GM19239 (cell line): ENCODE measurements around the gene RAB44.

Experiments used
- DNase-seq: peaks from one replicate; pipeline ENCODE4 v3.0.0; 2011; ENCODE audit warnings: low spot score; ENCODE audit not compliant: insufficient read length
- FAIRE-seq: peaks from 2 replicates; lab custom pipeline; 2011; peaks lifted over from hg19 to GRCh38; lab: Jason Lieb, UNC

Gene RAB44

GRCh38 chr6:36668591-36668990, 29.0 kb upstream of the RAB44 start:
- FAIRE-seq, result no peak
- no peak for DNase-seq

DNA sequence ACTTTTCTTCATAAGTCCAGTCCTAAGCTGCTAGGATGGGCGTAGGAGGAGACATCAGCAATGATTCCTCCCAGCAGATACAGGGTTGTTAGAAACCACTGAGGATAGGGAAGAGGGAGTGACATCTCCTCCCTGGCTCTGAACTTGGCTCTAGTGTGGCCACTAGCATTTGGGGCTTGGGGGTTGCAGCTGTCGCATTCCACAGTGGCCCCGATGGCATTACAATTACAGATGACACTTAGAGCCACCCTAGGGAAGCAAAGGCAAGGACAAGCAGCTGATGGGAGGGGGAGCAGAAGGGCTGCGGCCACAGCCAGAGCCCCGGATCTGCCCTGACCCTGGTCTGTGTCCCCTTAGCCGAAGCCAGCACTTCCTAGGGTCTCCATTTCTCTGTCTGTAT, 28.6 kb upstream of the RAB44 start:
- DNase-seq, result no peak
- FAIRE-seq, result no peak

- FAIRE-seq, result no peak
Measured at GRCh38 chr6:36670271-36670670, 27.4 kb upstream of the RAB44 start.

GRCh38 chr6:36671687-36672375, 25.8 kb upstream of the RAB44 start:
- FAIRE-seq, result no peak
- DNase-seq, result no peak

More at GRCh38 chr6:36670271-36670670, 27.4 kb upstream of the RAB44 start:
- DNase-seq, result no peak

DNA sequence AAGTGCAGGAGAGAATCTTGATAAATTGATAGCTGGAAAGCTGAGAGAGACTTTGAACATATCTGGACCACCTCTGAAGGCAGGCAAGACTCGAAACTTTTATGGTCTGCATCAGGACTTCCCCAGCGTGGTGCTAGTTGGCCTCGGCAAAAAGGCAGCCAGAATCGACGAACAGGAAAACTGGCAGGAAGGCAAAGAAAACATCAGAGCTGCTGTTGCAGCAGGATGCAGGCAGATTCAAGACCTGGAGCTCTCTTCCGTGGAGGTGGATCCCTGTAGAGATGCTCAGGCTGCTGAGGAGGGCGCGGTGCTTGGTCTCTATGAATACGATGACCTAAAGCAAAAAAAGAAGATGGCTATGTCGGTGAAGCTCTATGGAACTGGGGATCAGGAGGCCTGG, 23.7 kb upstream of the RAB44 start:
- FAIRE-seq, result no peak
- no peak for DNase-seq

DNA sequence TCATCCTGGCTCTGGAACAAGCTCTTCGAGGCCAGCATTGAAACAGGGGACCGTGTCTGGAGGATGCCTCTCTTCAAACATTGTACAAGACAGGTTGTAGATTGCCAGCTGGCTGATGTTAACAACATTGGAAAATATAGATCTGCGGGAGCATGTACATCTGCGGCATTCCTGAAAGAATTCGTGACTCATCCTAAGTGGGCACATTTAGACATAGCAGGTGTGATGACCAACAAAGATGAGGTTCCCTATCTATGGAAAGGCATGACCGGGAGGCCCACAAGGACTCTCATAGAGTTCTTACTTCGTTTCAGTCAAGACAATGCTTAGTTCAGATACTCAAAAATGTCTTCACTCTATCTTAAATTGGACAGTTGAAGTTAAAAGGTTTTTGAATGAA, 22.7 kb upstream of the RAB44 start:
- FAIRE-seq (no peak), DNase-seq (no peak)

DNA sequence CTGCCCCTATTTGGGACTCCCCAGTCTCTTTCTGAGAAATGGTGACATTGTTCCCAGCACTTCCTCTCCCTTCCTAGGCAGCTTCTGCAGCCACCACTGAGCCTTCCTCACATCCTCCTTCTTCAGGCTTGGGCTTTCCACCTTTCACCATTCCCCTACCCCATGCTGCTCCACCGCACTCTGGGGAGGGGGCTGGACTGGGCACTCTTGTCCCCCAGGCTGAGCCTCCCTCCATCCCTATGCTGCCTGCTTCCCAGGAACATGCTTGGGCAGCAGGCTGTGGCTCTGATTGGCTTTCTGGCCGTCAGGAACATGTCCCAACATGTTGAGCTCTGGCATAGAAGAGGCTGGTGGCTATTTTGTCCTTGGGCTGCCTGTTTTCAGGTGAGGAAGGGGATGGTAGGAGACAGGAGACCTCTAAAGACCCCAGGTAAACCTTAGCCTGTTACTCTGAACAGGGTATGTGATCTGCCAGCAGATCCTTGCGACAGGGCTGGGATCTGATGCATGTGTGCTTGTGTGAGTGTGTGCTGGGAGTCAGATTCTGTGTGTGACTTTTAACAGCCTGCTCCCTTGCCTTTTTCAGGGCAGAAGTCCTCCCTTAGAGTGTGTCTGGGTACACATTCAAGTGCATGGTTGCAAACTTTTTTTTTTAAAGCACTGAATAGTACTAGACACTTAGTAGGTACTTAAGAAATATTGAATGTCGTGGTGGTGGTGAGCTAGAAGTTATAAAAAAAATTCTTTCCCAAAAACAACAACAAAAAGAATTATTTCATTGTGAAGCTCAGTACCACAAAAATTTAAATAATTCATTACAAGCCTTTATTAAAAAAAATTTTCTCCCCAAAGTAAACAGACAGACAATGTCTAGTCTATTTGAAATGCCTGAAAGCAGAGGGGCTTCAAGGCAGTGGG, 21.2 kb upstream of the RAB44 start:
- DNase-seq, result no peak
- FAIRE-seq, result peak; percentile 71

GRCh38 chr6:36677059-36677749, 20.4 kb upstream of the RAB44 start:
- no peak for FAIRE-seq
- DNase-seq, result no peak

GRCh38 chr6:36677753-36678487, 19.7 kb upstream of the RAB44 start:
- DNase-seq, result no peak
- no peak for FAIRE-seq

DNA sequence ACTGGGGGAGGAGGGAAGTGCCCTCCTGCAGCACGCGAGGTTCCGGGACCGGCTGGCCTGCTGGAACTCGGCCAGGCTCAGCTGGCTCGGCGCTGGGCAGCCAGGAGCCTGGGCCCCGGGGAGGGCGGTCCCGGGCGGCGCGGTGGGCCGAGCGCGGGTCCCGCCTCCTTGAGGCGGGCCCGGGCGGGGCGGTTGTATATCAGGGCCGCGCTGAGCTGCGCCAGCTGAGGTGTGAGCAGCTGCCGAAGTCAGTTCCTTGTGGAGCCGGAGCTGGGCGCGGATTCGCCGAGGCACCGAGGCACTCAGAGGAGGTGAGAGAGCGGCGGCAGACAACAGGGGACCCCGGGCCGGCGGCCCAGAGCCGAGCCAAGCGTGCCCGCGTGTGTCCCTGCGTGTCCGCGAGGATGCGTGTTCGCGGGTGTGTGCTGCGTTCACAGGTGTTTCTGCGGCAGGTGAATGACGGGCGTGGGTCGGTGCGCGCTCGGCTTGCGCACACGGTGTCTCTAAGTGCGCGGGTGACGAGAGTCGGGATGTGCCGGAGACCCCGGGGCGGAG, 19.1 kb upstream of the RAB44 start, which contains the start of gene CDKN1A:
TSS of gene CDKN1A (plus strand) at position 227 of the 555 bp plus-strand sequence. CDS start 5,388 bp downstream, outside the sequence.
- FAIRE-seq (no peak), DNase-seq (no peak)

DNA sequence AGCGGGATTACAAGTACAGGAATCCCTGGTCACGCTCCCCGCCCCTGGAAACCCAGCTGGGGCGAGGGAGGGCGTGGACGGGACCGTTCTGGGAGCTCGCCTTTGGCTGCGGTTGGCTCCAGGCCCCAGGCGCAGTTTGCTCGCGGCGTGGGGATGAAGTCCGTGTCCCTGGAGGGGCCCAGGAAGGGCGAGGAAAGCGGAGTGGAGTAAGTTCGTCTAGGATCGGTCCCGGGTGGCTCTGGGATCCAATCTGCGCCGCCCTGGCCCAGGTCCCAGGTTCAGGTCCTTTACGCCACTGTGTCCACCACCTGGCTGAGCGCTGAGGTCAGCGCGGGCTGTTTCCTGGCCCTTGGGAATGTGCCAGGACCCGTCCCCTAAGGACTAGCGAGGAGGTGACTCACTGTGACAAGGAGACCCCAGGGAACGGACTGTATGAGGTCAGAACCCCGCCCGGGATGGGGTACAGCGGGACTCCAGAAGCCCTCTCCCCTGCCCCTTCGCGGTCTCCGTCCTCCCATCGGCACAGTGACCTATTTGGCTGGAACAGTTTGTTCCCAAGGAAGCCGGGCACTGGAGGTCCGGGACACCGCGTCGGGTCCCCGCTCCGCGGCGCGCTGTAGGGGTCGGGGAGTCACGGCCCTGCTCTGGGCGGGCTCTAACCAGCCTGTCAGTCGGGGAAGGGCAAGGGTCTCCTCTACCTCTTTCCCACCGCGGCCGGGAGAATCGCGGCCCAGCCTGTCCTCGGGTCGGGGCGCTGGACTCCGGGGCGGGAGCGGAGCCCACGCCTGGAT, 18.4 kb upstream of the RAB44 start:
- no peak for FAIRE-seq
- DNase-seq, result no peak

GRCh38 chr6:36682328-36683144, 15.1 kb upstream of the RAB44 start:
- DNase-seq (no peak), FAIRE-seq (peak; percentile 88)

- FAIRE-seq, result no peak
- DNase-seq, result no peak
Measured at GRCh38 chr6:36683145-36683655, 14.4 kb upstream of the RAB44 start.

DNA sequence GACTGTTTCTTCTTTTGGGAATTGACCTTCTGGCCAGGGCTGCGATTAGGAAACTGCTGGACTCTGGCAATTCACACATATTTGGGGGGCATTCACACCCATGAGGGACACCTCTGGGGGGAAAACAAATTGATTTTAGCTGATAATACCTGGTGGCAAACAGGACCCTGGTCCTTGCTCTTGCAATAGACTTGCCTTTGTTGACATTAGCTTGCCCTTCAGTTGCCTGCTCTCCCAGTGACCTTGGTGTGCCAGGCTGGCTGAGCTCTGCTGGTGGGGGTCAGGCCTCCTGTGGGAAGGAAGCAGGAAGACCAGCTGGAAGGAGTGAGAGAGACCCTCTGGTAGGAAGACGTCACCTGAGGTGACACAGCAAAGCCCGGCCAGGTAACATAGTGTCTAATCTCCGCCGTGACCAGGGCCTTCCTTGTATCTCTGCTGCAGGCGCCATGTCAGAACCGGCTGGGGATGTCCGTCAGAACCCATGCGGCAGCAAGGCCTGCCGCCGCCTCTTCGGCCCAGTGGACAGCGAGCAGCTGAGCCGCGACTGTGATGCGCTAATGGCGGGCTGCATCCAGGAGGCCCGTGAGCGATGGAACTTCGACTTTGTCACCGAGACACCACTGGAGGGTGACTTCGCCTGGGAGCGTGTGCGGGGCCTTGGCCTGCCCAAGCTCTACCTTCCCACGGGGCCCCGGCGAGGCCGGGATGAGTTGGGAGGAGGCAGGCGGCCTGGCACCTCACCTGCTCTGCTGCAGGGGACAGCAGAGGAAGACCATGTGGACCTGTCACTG, 13.8 kb upstream of the RAB44 start:
- no peak for DNase-seq
- no peak for FAIRE-seq

GRCh38 chr6:36684447-36684812, 13.2 kb upstream of the RAB44 start:
- FAIRE-seq, result no peak
- DNase-seq, result no peak

- no peak for FAIRE-seq
Measured at GRCh38 chr6:36685166-36685924, 12.3 kb upstream of the RAB44 start.

More at GRCh38 chr6:36685166-36685924, 12.3 kb upstream of the RAB44 start:
- no peak for DNase-seq
